Tibial nerve (tissue), 4 donors: Measurements from ENCODE around the gene DCPS. TPM values are rescaled to one million over a fixed set of nuclear protein-coding genes. Genes with fewer than 3 reads are reported as not detected.
A peak's percentile ranks its signal among the peaks of the same experiment; 100 is the strongest.
"Not testable (repeated sequence)": the region's sequence is repeated elsewhere in the genome, so short reads cannot be mapped to it uniquely, and the experiment has no call there.

Source experiments
- DNase-seq, 2 donors: peaks; one replicate each; pipeline ENCODE4 v3.0.0-alpha.2; 2019; ENCODE audit warnings: low spot score in 2 of 2
- H3K27ac ChIP-seq, 4 donors: fragments of 200-600 bp; sonication (generic) in 3 of 4; one replicate each; pipeline ENCODE4 v1.5.1; 2017 to 2019; ENCODE audit warnings: mild to moderate bottlenecking in 1 of 4
- H3K27me3 ChIP-seq, 2 donors: fragments of 200-600 bp; sonication (generic) in 1 of 2; one replicate each; pipeline versions ENCODE4 v1.5.1 to v1.6.0; 2017 to 2019
- H3K36me3 ChIP-seq, 3 donors: fragments of 200-600 bp; sonication (generic); one replicate each; pipeline ENCODE4 v1.5.1; 2018 to 2019
- H3K4me1 ChIP-seq, 4 donors: fragments of 200-600 bp; sonication (generic) in 3 of 4; one replicate each; pipeline ENCODE4 v1.5.1; 2017 to 2019
- H3K4me3 ChIP-seq, 4 donors: fragments of 200-600 bp; sonication (generic) in 3 of 4; one replicate each; pipeline ENCODE4 v1.5.1; 2017 to 2019; ENCODE audit warnings: mild to moderate bottlenecking in 1 of 4, moderate library complexity in 1 of 4
- H3K9me3 ChIP-seq, 4 donors: fragments of 200-600 bp; sonication (generic) in 3 of 4; one replicate each; pipeline ENCODE4 v1.5.1; 2017 to 2019
- CTCF ChIP-seq, 5 experiments: fragments of 200-600 bp in 3 of 5; fragments of 450-650 bp in 2 of 5; sonication (generic) in 3 of 5; IDR thresholded peaks; one replicate each; pipeline ENCODE4 v1.5.1; 2016 to 2019; ENCODE audit warnings: antibody characterized with exemption in 5 of 5, mild to moderate bottlenecking in 3 of 5, moderate library complexity in 2 of 5
- EP300 ChIP-seq, 2 donors: sonication (generic); formaldehyde crosslinking; IDR thresholded peaks; one replicate each; pipeline ENCODE4 v1.6.1; 2017; ENCODE audit warnings: antibody characterized with exemption in 2 of 2, mild to moderate bottlenecking in 1 of 2
- POLR2A ChIP-seq, 2 donors: fragments of 450-650 bp; IDR thresholded peaks; one replicate each; pipeline ENCODE4 v1.6.1; 2017; ENCODE audit warnings: antibody characterized with exemption in 2 of 2, mild to moderate bottlenecking in 2 of 2, moderate library complexity in 2 of 2
- WGBS, 2 donors: methylation state at CpG; one replicate each; pipeline ENCODE4 v1.1.5; 2018; 5-methylcytosine and 5-hydroxymethylcytosine counted together
- total RNA-seq, 4 donors: library from RNA; depleted of rRNA; stranded (reverse); fragments of >200 nt; gene quantifications; one replicate each; pipeline ENCODE4 v1.1.0, GENCODE V29; 2016

The DCPS gene
- total RNA-seq: 10 to 100 TPM in 2 of 4 donors, 1 to 10 TPM in 2; 7.1 to 16.4 (median 11.9) TPM

- peak; percentile 27 to 89 for TF ChIP-seq EP300 (IDR thresholded peaks at IDR 0.05)
- TF ChIP-seq POLR2A (IDR thresholded peaks at IDR 0.05): peak; percentile 20 to 73
- TF ChIP-seq CTCF (IDR thresholded peaks at IDR 0.05): no peak
- H3K27me3 ChIP-seq: no peaks in the 10 kb centered on the region
- H3K36me3 ChIP-seq: peaks cover 0 to 29% (median 0%) of the 10 kb centered on the region in 3 donors
- peaks cover 0 to 53% (median 13%) of the 10 kb centered on the region in 4 donors for H3K4me1 ChIP-seq
- 2% methylated on average over 48 to 60 of the region's 61 CpGs for WGBS, 2 donors
- H3K27ac ChIP-seq: peak within 1 kb of the TSS; percentile 79 to 96 (median 91)
- no peaks in the 10 kb centered on the region for H3K9me3 ChIP-seq
- DNase-seq: peak; percentile 77 to 80
- peak within 1 kb of the TSS; percentile 65 to 89 (median 71) for H3K4me3 ChIP-seq
These were observed at the start of gene DCPS for GRCh38 chr11:126303623-126304456. Gene DCPS, plus strand, starts transcription at chr11:126304060. Its CDS starts 21 bp downstream, at chr11:126304081.

GRCh38 chr11:126254819-126255218 is 49.0 kb upstream of the DCPS start:
- TF ChIP-seq CTCF (IDR thresholded peaks at IDR 0.05): no peak
- TF ChIP-seq POLR2A (IDR thresholded peaks at IDR 0.05): no peak
- TF ChIP-seq EP300 (IDR thresholded peaks at IDR 0.05): no peak
- no peak overlapping the region for H3K27ac ChIP-seq
- DNase-seq: no peak
- peaks cover 0 to 65% (median 0%) of the 10 kb centered on the region in 3 donors for H3K36me3 ChIP-seq
- no peaks in the 10 kb centered on the region for H3K9me3 ChIP-seq
- no peaks in the 10 kb centered on the region for H3K27me3 ChIP-seq
- WGBS, 2 donors: 65 to 83% methylated on average over 1 of the region's 1 CpG
- H3K4me1 ChIP-seq: no peaks in the 10 kb centered on the region
- no peak overlapping the region for H3K4me3 ChIP-seq

GRCh38 chr11:126255507-126255906 is 48.4 kb upstream of the DCPS start:
- H3K27me3 ChIP-seq, H3K4me1 ChIP-seq, H3K27ac ChIP-seq, H3K4me3 ChIP-seq, DNase-seq, H3K9me3 ChIP-seq: not testable (repeated sequence)
- WGBS, 2 donors: 92 to 97% methylated on average over 5 of the region's 5 CpGs
- H3K36me3 ChIP-seq: peaks cover 0 to 69% (median 0%) of the 10 kb centered on the region in 3 donors

GRCh38 chr11:126256216-126256615 is 47.6 kb upstream of the DCPS start:
- no peak for DNase-seq
- peaks cover 0 to 12% (median 0%) of the 10 kb centered on the region in 4 donors for H3K4me1 ChIP-seq
- peaks cover 0 to 72% (median 0%) of the 10 kb centered on the region in 3 donors for H3K36me3 ChIP-seq
- no peak overlapping the region for H3K27ac ChIP-seq
- H3K27me3 ChIP-seq: no peaks in the 10 kb centered on the region
- no peaks in the 10 kb centered on the region for H3K9me3 ChIP-seq
- TF ChIP-seq EP300 (IDR thresholded peaks at IDR 0.05) (no peak), POLR2A (IDR thresholded peaks at IDR 0.05) (no peak), CTCF (IDR thresholded peaks at IDR 0.05) (no peak)
- 88 to 90% methylated on average over 4 of the region's 4 CpGs for WGBS, 2 donors
- H3K4me3 ChIP-seq: no peak overlapping the region

- Histone ChIP-seq H3K36me3 (peaks cover 0 to 80% (median 0%) of the 10 kb centered on the region in 3 donors), H3K9me3 (no peaks in the 10 kb centered on the region), H3K4me3 (no peak overlapping the region), H3K27me3 (no peaks in the 10 kb centered on the region), H3K4me1 (peaks cover 0 to 12% (median 0%) of the 10 kb centered on the region in 4 donors), H3K27ac (no peak overlapping the region)
- 86 to 95% methylated on average over 2 of the region's 2 CpGs for WGBS, 2 donors
- DNase-seq: no peak
- TF ChIP-seq EP300 (IDR thresholded peaks at IDR 0.05): no peak
- TF ChIP-seq CTCF (IDR thresholded peaks at IDR 0.05): no peak
- no peak for TF ChIP-seq POLR2A (IDR thresholded peaks at IDR 0.05)
These were observed 46.7 kb upstream of the DCPS start for GRCh38 chr11:126257144-126257543.
